NB4 (cell line): ENCODE results near the gene MNAT1.

ENCODE experiments used
- DNase-seq: peaks from one replicate; pipeline ENCODE4 v3.0.0; 2010; ENCODE audit warnings: low read depth
- H3K4me3 ChIP-seq: one replicate; pipeline ENCODE4 v1.5.1; 2011; ENCODE audit warnings: mild to moderate bottlenecking, low read depth, low read length, moderate library complexity
- CTCF ChIP-seq: IDR thresholded peaks from one replicate; pipeline ENCODE4 v1.5.1; 2012; ENCODE audit warnings: low read depth, low read length
- MYC ChIP-seq: IDR thresholded peaks from 2 replicates; pipeline ENCODE4 v1.6.1; 2011; ENCODE audit warnings: low read depth, low read length
- POLR2A ChIP-seq: IDR thresholded peaks from 2 replicates; pipeline ENCODE4 v1.6.1; 2011; ENCODE audit warnings: mild to moderate bottlenecking; ENCODE audit not compliant: insufficient read length; ENCODE audit errors: extremely low read depth
- TF ChIP-seq, protein P1 (sequence below): IDR thresholded peaks from 2 replicates; pipeline ENCODE4 v1.6.1; 2011; ENCODE audit warnings: low read depth, low read length

Gene MNAT1

GRCh38 chr14:60757567-60758002, 23.0 kb downstream of the MNAT1 start:
- no peak overlapping the region for H3K4me3 ChIP-seq
- DNase-seq: peak; percentile 28
- TF ChIP-seq POLR2A (no peak), MYC (no peak), CTCF (no peak)
- TF ChIP-seq, protein P1, sequence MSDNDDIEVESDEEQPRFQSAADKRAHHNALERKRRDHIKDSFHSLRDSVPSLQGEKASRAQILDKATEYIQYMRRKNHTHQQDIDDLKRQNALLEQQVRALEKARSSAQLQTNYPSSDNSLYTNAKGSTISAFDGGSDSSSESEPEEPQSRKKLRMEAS: no peak

GRCh38 chr14:60758885-60759284, 24.3 kb downstream of the MNAT1 start:
- no peak for TF ChIP-seq CTCF
- no peak for TF ChIP-seq MYC
- TF ChIP-seq POLR2A: no peak
- TF ChIP-seq, protein P1: no peak
- DNase-seq: peak; percentile 14
- no peak overlapping the region for H3K4me3 ChIP-seq

GRCh38 chr14:60760209-60760608, 25.6 kb downstream of the MNAT1 start:
- no peak for TF ChIP-seq MYC
- no peak for TF ChIP-seq CTCF
- DNase-seq: peak; percentile 64
- H3K4me3 ChIP-seq: no peak overlapping the region

DNA sequence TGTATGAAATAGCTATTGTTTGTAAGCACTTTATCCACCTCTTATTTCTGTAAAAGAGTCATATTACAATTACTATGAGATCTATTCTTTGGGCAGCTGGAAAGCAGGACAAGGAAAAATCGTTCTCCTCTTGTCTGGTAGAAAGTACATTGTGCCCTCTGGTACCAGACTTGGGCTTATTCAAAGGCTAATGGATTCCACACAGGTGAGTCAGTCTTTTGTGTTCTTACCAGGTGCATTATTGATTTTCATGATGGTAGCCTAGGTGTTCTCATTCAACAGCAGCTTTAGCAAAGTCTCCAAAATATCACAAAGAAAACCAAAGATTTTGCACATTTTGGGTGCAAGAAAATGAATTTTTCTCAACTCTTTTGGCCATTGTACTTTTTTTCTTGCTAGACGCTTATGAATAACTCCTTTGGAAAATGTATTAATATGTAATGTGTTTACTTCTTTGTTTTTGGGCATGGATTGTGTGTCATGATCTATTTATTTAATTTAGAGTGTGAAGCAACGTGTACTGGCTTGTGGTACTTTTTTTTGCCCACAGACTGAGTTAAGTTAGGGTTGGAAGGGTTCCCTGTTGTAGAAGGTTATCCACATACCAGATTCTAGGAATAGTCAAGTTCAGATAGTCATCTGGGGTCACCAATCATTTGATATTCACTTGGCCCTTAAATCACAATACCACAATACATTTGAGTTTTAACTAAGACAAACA, 26.2 kb downstream of the MNAT1 start:
- H3K4me3 ChIP-seq: no peak overlapping the region
- TF ChIP-seq CTCF: no peak
- TF ChIP-seq, protein P1: no peak
- TF ChIP-seq MYC: no peak
- no peak for TF ChIP-seq POLR2A
- DNase-seq: no peak

- DNase-seq: no peak
- TF ChIP-seq, protein P1: no peak
- TF ChIP-seq MYC: no peak
- TF ChIP-seq POLR2A: no peak
- TF ChIP-seq CTCF: no peak
- no peak overlapping the region for H3K4me3 ChIP-seq
Observed at GRCh38 chr14:60768602-60769001, 34.0 kb downstream of the MNAT1 start.

DNA sequence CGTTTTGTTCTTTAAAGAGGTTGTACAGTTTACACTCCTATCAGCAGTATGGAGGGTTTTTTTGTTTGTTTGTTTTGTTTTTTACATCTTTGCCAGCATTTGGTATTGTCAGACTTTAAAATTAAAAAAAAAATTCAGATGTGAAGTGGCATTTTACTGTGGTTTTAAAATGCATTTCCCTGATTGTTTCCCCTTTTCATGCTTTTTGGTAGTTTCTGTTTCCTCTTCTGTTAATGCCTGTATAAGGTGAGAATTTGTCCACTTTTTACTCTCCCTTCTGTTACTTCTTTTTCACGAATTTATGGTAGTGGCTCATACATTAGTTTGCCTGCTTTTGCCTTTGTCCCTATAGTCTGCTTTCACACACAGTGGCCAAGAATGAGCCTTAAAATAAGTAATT, 36.6 kb downstream of the MNAT1 start:
- no peak for DNase-seq
- H3K4me3 ChIP-seq: no peak overlapping the region

More for the DNA sequence above, 36.6 kb downstream of the MNAT1 start:
- no peak for TF ChIP-seq CTCF
- TF ChIP-seq, protein P1: no peak
- no peak for TF ChIP-seq MYC
- no peak for TF ChIP-seq POLR2A
